ENCODE data around the gene NRXN2. TPM values are rescaled to one million over a fixed set of nuclear protein-coding genes. Genes with fewer than 3 reads are reported as not detected.
"Not testable (repeated sequence)": the region's sequence is repeated elsewhere in the genome, so short reads cannot be mapped to it uniquely, and the experiment has no call there.

Gene NRXN2
- total and polyA plus RNA-seq, 10 of the 15 experiments (the other 5 are each of a cell fraction or from before 2014, with no cell fraction given), result 0.03 to 1.4 (median 0.23) TPM

DNA sequence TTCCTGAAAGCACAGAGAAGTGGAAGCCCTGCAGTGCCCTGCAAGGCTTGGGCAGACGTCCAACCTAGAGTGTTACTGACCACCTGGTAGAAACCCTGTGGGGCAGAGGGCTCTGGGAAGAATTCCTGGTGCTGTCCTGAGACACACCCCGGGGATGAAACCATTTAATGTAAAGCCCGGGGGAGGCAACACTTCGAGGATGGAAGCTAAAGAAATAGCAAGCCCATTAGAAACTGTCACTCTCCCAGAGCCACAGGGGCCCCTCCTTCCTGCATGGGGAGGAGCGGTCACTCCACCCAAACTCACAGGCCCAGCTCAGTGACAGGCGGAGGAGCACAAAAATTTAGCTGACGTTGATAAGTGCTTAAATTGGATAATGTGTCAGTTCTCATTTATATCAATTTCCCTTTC is 57.6 kb downstream of the NRXN2 start:
- no peak for FAIRE-seq

DNA sequence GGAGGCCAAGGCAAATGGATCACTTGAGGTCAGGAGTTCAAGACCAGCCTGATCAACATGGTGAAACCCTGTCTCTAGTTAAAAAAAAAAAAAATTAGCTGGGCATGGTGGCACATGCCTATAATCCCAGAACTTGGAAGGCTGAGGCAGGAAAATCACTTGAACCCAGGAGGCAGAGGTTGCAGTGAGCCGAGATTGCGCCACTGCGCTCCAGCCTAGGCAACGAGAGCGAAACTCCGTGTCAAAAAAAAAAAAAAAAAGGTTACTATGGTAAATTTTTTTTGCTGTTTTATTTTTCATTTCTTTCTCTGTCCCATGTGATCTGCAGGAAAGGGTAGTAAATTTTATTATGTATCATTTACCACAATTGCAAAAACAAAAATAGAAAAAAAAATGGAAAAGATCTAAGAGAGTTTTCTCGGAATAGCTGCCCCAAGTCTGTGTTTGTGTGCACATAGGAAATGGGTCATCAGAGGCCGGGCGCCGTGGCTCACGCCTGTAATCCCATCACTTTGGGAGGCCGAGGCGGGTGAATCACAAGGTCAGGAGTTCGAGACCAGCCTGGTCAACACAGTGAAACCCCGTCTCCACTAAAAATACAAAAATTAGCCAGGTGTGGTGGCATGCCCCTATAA is 58.6 kb downstream of the NRXN2 start:
- ATAC-seq; H3K4me2 ChIP-seq (ENCODE audit: control insufficient read depth, insufficient read depth); H3K27ac ChIP-seq (ENCODE audit: control insufficient read depth, insufficient read depth); H3K27me3 ChIP-seq (replicated peaks in 1 of 2; ENCODE audit: control insufficient read depth in 2 of 2, insufficient read depth in 2 of 2, low read length in 1 of 2); H3K4me3 ChIP-seq; DNase-seq (ENCODE audit: low read depth, low spot score); FAIRE-seq; RAD21 ChIA-PET (ENCODE audit: unreplicated experiment); H3K36me3 ChIP-seq (ENCODE audit: control insufficient read depth in 2 of 2, insufficient read depth in 2 of 2, low read length in 1 of 2); intact Hi-C loops (cut with micrococcal nuclease; ENCODE audit: unreplicated experiment); H3K9ac ChIP-seq (ENCODE audit: control insufficient read depth, insufficient read depth, low read length); H2AFZ ChIP-seq (ENCODE audit: control insufficient read depth, low read depth, low read length); H4K20me1 ChIP-seq (ENCODE audit: control insufficient read depth, insufficient read depth); H3K9me3 ChIP-seq (replicated peaks; ENCODE audit: control insufficient read depth, insufficient read depth, low read length); in situ Hi-C loops (cut with MboI); H3K4me1 ChIP-seq (ENCODE audit: control insufficient read depth, insufficient read depth, low read length); POLR2A ChIA-PET; H3K79me2 ChIP-seq (ENCODE audit: control insufficient read depth, insufficient read depth, low read length); BruUV-seq (replicated peaks): not testable (repeated sequence)
- SMC1A ChIA-PET (ENCODE audit: uncharacterized antibody, unreplicated experiment), result interaction anchor here (1.7 kb wide), 1 partner anchor 10 kb away, joined by 5 read pairs; no protein-coding TSS in a partner anchor
- CTCF ChIA-PET, result interaction anchor here (0.7 to 2.4 kb wide), 2 partner anchors 10 to 13 kb away, joined by 3 to 6 read pairs; no protein-coding TSS in a partner anchor
- WGBS (ENCODE audit: insufficient coverage, insufficient replicate concordance, low lambda C conversion rate, missing lambda C conversion rate), result 30% methylated on average over 15 of the region's 15 CpGs

More for the DNA sequence above, 57.6 kb downstream of the NRXN2 start:
- in situ Hi-C loops (cut with MboI), result no loop called here
- CTCF ChIA-PET, result interaction anchor here (0.7 to 2.4 kb wide), 6 partner anchors 9 to 217 kb away, joined by 3 to 7 read pairs (median 3); no protein-coding TSS in a partner anchor
- Histone ChIP-seq H3K4me1 (ENCODE audit: control insufficient read depth, insufficient read depth, low read length) (no peaks in the 10 kb centered on the region), H3K4me3 (no peak overlapping the region), H3K4me2 (ENCODE audit: control insufficient read depth, insufficient read depth) (no peak overlapping the region), H3K36me3 (ENCODE audit: control insufficient read depth in 2 of 2, insufficient read depth in 2 of 2, low read length in 1 of 2) (no peaks in the 10 kb centered on the region), H3K27me3 (replicated peaks in 1 of 2; ENCODE audit: control insufficient read depth in 2 of 2, insufficient read depth in 2 of 2, low read length in 1 of 2) (peaks cover 0 to 1% of the 10 kb centered on the region in 2 experiments; a peak in 2 of 4 replicates), H3K27ac (ENCODE audit: control insufficient read depth, insufficient read depth) (no peak overlapping the region), H3K9ac (ENCODE audit: control insufficient read depth, insufficient read depth, low read length) (no peak overlapping the region), H4K20me1 (ENCODE audit: control insufficient read depth, insufficient read depth) (no peaks in the 10 kb centered on the region), H3K9me3 (replicated peaks; ENCODE audit: control insufficient read depth, insufficient read depth, low read length) (no peaks in the 10 kb centered on the region), H2AFZ (ENCODE audit: control insufficient read depth, low read depth, low read length) (no peak overlapping the region), H3K79me2 (ENCODE audit: control insufficient read depth, insufficient read depth, low read length) (no peaks in the 10 kb centered on the region)
- intact Hi-C loops (cut with micrococcal nuclease; ENCODE audit: unreplicated experiment), result no loop called here
- WGBS (ENCODE audit: insufficient coverage, insufficient replicate concordance, low lambda C conversion rate, missing lambda C conversion rate), result 28% methylated on average over 7 of the region's 7 CpGs
- SMC1A ChIA-PET (ENCODE audit: uncharacterized antibody, unreplicated experiment), result interaction anchor here (1.7 kb wide), 1 partner anchor 9 kb away, joined by 5 read pairs; no protein-coding TSS in a partner anchor
- POLR2A ChIA-PET, result no interaction called here
- ATAC-seq, result no peak
- no TSS peak for BruUV-seq (replicated peaks)
- RAD21 ChIA-PET (ENCODE audit: unreplicated experiment), result no interaction called here
- DNase-seq (ENCODE audit: low read depth, low spot score), result no peak
- TF ChIP-seq, protein P1, sequence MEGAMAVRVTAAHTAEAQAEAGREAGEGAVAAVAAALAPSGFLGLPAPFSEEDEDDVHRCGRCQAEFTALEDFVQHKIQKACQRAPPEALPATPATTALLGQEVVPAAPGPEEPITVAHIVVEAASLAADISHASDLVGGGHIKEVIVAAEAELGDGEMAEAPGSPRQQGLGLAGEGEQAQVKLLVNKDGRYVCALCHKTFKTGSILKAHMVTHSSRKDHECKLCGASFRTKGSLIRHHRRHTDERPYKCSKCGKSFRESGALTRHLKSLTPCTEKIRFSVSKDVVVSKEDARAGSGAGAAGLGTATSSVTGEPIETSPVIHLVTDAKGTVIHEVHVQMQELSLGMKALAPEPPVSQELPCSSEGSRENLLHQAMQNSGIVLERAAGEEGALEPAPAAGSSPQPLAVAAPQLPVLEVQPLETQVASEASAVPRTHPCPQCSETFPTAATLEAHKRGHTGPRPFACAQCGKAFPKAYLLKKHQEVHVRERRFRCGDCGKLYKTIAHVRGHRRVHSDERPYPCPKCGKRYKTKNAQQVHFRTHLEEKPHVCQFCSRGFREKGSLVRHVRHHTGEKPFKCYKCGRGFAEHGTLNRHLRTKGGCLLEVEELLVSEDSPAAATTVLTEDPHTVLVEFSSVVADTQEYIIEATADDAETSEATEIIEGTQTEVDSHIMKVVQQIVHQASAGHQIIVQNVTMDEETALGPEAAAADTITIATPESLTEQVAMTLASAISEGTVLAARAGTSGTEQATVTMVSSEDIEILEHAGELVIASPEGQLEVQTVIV (IDR thresholded peaks at IDR 0.05; ENCODE audit: borderline replicate concordance, partially characterized antibody), result no peak
- TF ChIP-seq GABPA (IDR thresholded peaks at IDR 0.05; ENCODE audit: low read depth), result no peak
